Measurements from ENCODE around the gene ZCCHC4.
"Not testable (repeated sequence)": the region's sequence is repeated elsewhere in the genome, so short reads cannot be mapped to it uniquely, and the experiment has no call there.

ZCCHC4 gene

GRCh38 chr4:25307596-25307995 is 5.0 kb upstream of the ZCCHC4 start:
- H3K4me1 Mint-ChIP-seq, result peaks cover 28% of the 10 kb centered on the region
- H3K27me3 Mint-ChIP-seq, result peaks cover 1% of the 10 kb centered on the region
- no peaks in the 10 kb centered on the region for H3K9me3 Mint-ChIP-seq
- H3K4me3 Mint-ChIP-seq, result no peak overlapping the region
- H3K36me3 Mint-ChIP-seq, result peaks cover 2% of the 10 kb centered on the region
- no peak for ATAC-seq (ENCODE audit: low read depth)
- no peak overlapping the region for H3K27ac Mint-ChIP-seq
- no peak for DNase-seq (ENCODE audit: low spot score in 2 of 2)

- H3K27ac Mint-ChIP-seq, result peak overlapping the region; percentile 17
These were observed 4.3 kb upstream of the ZCCHC4 start for GRCh38 chr4:25308306-25308705.

GRCh38 chr4:25308761-25309160 is 3.8 kb upstream of the ZCCHC4 start:
- H3K27ac Mint-ChIP-seq, result peak overlapping the region; percentile 17
- DNase-seq (ENCODE audit: low spot score in 2 of 2), result no peak
- peaks cover 2% of the 10 kb centered on the region for H3K36me3 Mint-ChIP-seq
- H3K4me3 Mint-ChIP-seq, result no peak overlapping the region
- no peak for ATAC-seq (ENCODE audit: low read depth)
- H3K4me1 Mint-ChIP-seq, result peaks cover 29% of the 10 kb centered on the region
- no peaks in the 10 kb centered on the region for H3K9me3 Mint-ChIP-seq
- H3K27me3 Mint-ChIP-seq, result no peaks in the 10 kb centered on the region

More at GRCh38 chr4:25308306-25308705, 4.3 kb upstream of the ZCCHC4 start:
- Mint-ChIP-seq H3K36me3 (peaks cover 2% of the 10 kb centered on the region), H3K4me3 (peak overlapping the region; percentile 37), H3K9me3 (no peaks in the 10 kb centered on the region), H3K27me3 (peaks cover 1% of the 10 kb centered on the region), H3K4me1 (peaks cover 29% of the 10 kb centered on the region)
- DNase-seq (ENCODE audit: low spot score in 2 of 2), result no peak
- ATAC-seq (ENCODE audit: low read depth), result peak; percentile 12

GRCh38 chr4:25310066-25310802 is 2.3 kb upstream of the ZCCHC4 start:
- peak overlapping the region; percentile 72 for H3K4me3 Mint-ChIP-seq
- peak overlapping the region; percentile 72 for H3K27ac Mint-ChIP-seq
- H3K4me1 Mint-ChIP-seq, result peaks cover 29% of the 10 kb centered on the region
- no peaks in the 10 kb centered on the region for H3K9me3 Mint-ChIP-seq
- no peaks in the 10 kb centered on the region for H3K27me3 Mint-ChIP-seq
- DNase-seq (ENCODE audit: low spot score in 2 of 2), result no peak
- ATAC-seq (ENCODE audit: low read depth), result peak; percentile 14
- peaks cover 2% of the 10 kb centered on the region for H3K36me3 Mint-ChIP-seq

GRCh38 chr4:25310803-25311166 is 1.8 kb upstream of the ZCCHC4 start:
- Mint-ChIP-seq H3K9me3 (no peaks in the 10 kb centered on the region), H3K27me3 (no peaks in the 10 kb centered on the region), H3K4me3 (peak overlapping the region; percentile 72), H3K27ac (peak overlapping the region; percentile 72), H3K36me3 (peaks cover 4% of the 10 kb centered on the region), H3K4me1 (peaks cover 29% of the 10 kb centered on the region)
- DNase-seq (ENCODE audit: low spot score in 2 of 2) (no peak), ATAC-seq (ENCODE audit: low read depth) (no peak)

- DNase-seq (ENCODE audit: low spot score in 2 of 2) (no peak), ATAC-seq (ENCODE audit: low read depth) (no peak)
- no peaks in the 10 kb centered on the region for H3K27me3 Mint-ChIP-seq
- peaks cover 25% of the 10 kb centered on the region for H3K4me1 Mint-ChIP-seq
- peak overlapping the region; percentile 91 for H3K4me3 Mint-ChIP-seq
- H3K36me3 Mint-ChIP-seq, result peaks cover 10% of the 10 kb centered on the region
- no peaks in the 10 kb centered on the region for H3K9me3 Mint-ChIP-seq
- peak overlapping the region; percentile 95 for H3K27ac Mint-ChIP-seq
These were observed 774 bp downstream of the ZCCHC4 start for GRCh38 chr4:25313201-25313895.

- H3K4me1 Mint-ChIP-seq, result no peaks in the 10 kb centered on the region
- ATAC-seq (ENCODE audit: low read depth) (no peak), DNase-seq (ENCODE audit: low spot score in 2 of 2) (no peak)
- H3K27me3 Mint-ChIP-seq, result no peaks in the 10 kb centered on the region
- peaks cover 28% of the 10 kb centered on the region for H3K36me3 Mint-ChIP-seq
- no peak overlapping the region for H3K27ac Mint-ChIP-seq
- H3K9me3 Mint-ChIP-seq, result no peaks in the 10 kb centered on the region
- no peak overlapping the region for H3K4me3 Mint-ChIP-seq
These were observed 7.8 kb downstream of the ZCCHC4 start for GRCh38 chr4:25320336-25320735.

GRCh38 chr4:25320773-25321172 is 8.2 kb downstream of the ZCCHC4 start:
- Mint-ChIP-seq H3K27me3 (no peaks in the 10 kb centered on the region), H3K36me3 (peaks cover 26% of the 10 kb centered on the region), H3K27ac (no peak overlapping the region), H3K4me3 (no peak overlapping the region), H3K4me1 (no peaks in the 10 kb centered on the region), H3K9me3 (no peaks in the 10 kb centered on the region)
- DNase-seq (ENCODE audit: low spot score in 2 of 2), result no peak
- ATAC-seq (ENCODE audit: low read depth), result no peak

- DNase-seq (ENCODE audit: low spot score in 2 of 2), result no peak
- ATAC-seq (ENCODE audit: low read depth), result no peak
- Mint-ChIP-seq H3K36me3 (peaks cover 20% of the 10 kb centered on the region), H3K9me3 (no peaks in the 10 kb centered on the region), H3K27ac (no peak overlapping the region), H3K4me3 (no peak overlapping the region), H3K4me1 (no peaks in the 10 kb centered on the region), H3K27me3 (no peaks in the 10 kb centered on the region)
These were observed 9.1 kb downstream of the ZCCHC4 start for GRCh38 chr4:25321703-25322102.

GRCh38 chr4:25328463-25328862 is 15.9 kb downstream of the ZCCHC4 start:
- not testable (repeated sequence) for H3K4me3 Mint-ChIP-seq; ATAC-seq (ENCODE audit: low read depth); H3K27ac Mint-ChIP-seq; DNase-seq (ENCODE audit: low spot score in 2 of 2); H3K36me3 Mint-ChIP-seq; H3K9me3 Mint-ChIP-seq; H3K27me3 Mint-ChIP-seq
- peaks cover 12% of the 10 kb centered on the region for H3K4me1 Mint-ChIP-seq

- no peak for DNase-seq (ENCODE audit: low spot score in 2 of 2)
- peaks cover 12% of the 10 kb centered on the region for H3K4me1 Mint-ChIP-seq
- no peaks in the 10 kb centered on the region for H3K27me3 Mint-ChIP-seq
- H3K27ac Mint-ChIP-seq, result no peak overlapping the region
- no peak for ATAC-seq (ENCODE audit: low read depth)
- peaks cover 12% of the 10 kb centered on the region for H3K36me3 Mint-ChIP-seq
- no peaks in the 10 kb centered on the region for H3K9me3 Mint-ChIP-seq
- no peak overlapping the region for H3K4me3 Mint-ChIP-seq
These were observed 17.8 kb downstream of the ZCCHC4 start for GRCh38 chr4:25330335-25330734.

GRCh38 chr4:25330905-25331808 is 18.6 kb downstream of the ZCCHC4 start:
- Mint-ChIP-seq H3K9me3 (no peaks in the 10 kb centered on the region), H3K4me1 (peaks cover 12% of the 10 kb centered on the region), H3K36me3 (peaks cover 12% of the 10 kb centered on the region), H3K27me3 (no peaks in the 10 kb centered on the region), H3K27ac (peak overlapping the region; percentile 56), H3K4me3 (peak overlapping the region; percentile 67)
- ATAC-seq (ENCODE audit: low read depth) (no peak), DNase-seq (ENCODE audit: low spot score in 2 of 2) (no peak)

- Mint-ChIP-seq H3K9me3 (no peaks in the 10 kb centered on the region), H3K4me3 (no peak overlapping the region), H3K27ac (no peak overlapping the region), H3K27me3 (no peaks in the 10 kb centered on the region), H3K4me1 (peaks cover 4% of the 10 kb centered on the region), H3K36me3 (peaks cover 20% of the 10 kb centered on the region)
- DNase-seq (ENCODE audit: low spot score in 2 of 2), result no peak
- no peak for ATAC-seq (ENCODE audit: low read depth)
These were observed 31.1 kb downstream of the ZCCHC4 start for GRCh38 chr4:25343671-25344070.

GRCh38 chr4:25345744-25346143 is 33.2 kb downstream of the ZCCHC4 start:
- Mint-ChIP-seq H3K4me1 (peaks cover 4% of the 10 kb centered on the region), H3K4me3 (no peak overlapping the region), H3K36me3 (peaks cover 13% of the 10 kb centered on the region), H3K27me3 (no peaks in the 10 kb centered on the region), H3K27ac (no peak overlapping the region), H3K9me3 (no peaks in the 10 kb centered on the region)
- DNase-seq (ENCODE audit: low spot score in 2 of 2), result no peak
- no peak for ATAC-seq (ENCODE audit: low read depth)
